ENCODE data around the gene CSTPP1.

The CSTPP1 gene

DNA sequence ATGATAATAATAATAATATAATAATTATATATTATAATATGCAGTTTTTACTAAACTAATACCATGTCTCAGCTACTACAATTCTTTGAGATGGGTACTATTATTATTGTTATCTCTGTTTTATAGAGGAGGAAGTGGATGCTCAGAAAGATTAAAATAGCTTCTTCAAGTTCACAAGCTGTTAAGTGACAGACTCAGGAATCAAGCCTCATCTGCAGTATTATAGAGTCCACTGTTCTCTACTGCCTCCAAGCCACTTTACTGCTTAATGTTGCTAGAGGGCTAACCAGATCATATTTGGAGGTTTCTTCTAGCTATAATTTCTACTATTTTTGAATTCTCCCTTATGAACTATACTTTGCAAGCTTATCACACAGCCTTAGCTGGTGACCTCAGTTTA lies 62.7 kb downstream of the CSTPP1 start:
- no peak for DNase-seq

DNA sequence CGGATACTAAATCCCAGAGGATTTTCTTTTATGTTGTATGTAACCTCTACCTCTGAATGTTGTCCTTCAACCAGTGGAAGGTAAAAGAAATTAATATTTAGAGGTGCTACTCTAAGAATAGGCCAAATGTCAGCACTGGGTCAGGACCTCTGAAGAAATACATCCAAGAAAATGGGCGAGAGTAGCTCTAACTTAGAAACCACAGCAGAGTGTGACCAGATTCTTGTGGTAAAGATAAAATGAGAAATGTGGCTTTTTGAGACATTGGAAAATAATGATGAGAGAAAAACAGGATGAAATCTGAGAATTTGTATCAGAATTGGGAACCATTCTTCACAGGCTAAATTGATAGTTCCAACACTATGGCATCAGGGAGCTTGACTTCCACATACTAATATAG lies 63.5 kb downstream of the CSTPP1 start:
- no peak for DNase-seq

DNA sequence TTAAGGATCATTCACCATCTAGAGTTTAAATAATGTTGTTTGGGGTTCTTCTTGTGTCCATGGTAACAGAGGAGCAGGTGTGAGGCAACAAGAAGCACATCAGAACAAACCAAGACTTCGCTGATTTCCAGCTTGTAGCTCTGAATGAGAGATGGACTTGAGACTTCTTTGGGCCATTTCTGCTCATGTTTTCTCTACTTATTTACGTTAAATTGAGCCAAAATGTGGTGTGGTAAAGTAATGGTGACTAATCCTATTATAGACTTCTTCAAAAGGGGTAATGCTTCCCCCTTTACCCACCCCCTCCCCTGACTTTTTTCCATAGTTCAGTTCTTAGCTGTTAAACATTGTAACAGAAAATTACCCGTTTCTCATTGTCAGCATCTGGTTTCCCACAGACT lies 65.2 kb downstream of the CSTPP1 start:
- no peak for DNase-seq

DNA sequence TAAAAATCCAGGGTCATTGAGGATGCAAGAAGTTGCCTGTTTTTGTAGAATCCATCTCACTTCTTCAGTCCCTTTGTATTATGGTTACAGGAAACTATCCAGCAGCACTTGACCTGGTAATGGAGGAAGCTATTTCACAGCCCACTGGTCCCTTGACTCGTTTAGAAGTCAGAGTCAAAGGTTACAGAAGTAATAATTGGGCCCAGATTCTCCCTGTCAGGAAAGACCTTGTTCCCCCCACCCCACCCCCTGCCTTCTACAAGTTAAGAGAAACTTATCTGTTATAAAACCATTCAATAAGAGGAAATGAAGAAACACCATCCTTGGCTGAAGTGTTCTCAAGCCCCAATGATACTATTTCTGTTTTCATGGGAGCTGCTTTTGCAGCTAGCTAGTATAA lies 65.8 kb downstream of the CSTPP1 start:
- no peak for DNase-seq

DNA sequence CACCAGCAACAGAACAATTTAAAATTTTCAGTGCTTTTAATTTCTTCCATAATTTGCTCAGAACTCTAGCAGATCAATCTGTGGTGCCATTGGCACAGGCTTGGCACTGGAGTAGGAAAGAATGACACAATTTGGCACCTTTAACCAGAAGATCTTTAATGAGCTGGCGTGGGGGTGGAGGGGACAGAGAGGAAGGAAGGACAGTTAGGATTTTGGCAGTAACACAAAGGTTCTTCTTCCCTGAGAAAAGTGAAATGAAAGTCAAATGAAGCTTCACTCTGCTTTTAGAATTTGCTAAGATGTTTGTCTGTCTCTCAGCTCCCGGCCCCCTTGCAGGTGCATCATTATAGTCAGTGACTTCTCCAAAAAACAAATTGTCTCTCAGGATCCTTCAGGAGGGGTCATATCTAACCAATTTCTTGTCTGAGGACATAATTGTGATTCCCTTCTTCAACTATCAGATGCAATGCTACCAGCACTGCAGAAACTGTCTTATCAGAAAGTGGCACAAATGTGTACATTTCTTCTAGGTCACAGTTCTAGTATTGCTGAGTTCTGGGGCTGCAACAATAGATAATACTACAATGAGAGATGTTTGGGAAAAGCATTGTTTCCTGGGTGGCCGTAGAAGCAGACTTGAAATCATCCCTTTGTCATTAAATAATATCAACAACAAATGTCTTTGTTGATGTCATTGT lies 66.8 kb downstream of the CSTPP1 start:
- no peak for DNase-seq

DNA sequence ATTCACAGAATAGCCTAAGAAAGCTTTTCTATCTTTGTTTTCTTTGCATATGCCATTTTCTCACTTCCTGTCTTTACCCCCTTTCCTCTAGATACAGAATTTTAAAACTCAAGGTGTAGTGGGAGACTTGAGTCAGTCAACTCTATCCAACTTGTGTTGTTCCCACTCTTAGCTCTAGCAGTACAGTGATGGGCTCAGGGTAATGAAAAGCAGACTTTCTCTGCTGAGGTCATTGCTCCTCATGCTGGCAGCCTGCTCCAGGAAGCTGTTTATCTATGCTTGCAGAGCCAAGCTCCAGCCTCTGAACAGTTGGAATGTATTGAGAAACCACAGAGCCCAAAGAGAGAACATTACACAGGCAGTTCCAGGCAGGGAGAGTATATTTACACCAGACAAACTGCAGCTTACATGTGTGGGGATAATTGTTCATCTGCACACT lies 68.1 kb downstream of the CSTPP1 start:
- peak in 1 of 6 experiments; percentile 2 for DNase-seq

DNA sequence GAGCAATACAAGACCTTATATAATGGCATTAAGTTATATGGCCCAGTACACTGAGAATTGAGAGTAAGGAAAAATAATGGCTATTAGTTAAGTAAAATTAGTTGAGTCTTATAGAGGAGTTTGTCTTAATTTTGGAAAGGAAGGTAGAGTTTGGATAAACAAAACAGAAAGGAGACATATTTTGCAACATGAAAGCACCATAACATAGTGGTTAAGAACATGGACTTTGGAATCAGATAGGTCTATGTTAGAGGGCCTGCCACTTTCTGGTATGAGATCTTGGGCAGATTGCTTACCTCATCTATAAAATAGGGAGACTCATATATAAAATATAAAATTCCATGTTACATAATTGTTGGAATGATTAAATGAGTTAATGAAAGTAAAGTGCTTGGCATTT lies 68.9 kb downstream of the CSTPP1 start:
- DNase-seq, result no peak

DNA sequence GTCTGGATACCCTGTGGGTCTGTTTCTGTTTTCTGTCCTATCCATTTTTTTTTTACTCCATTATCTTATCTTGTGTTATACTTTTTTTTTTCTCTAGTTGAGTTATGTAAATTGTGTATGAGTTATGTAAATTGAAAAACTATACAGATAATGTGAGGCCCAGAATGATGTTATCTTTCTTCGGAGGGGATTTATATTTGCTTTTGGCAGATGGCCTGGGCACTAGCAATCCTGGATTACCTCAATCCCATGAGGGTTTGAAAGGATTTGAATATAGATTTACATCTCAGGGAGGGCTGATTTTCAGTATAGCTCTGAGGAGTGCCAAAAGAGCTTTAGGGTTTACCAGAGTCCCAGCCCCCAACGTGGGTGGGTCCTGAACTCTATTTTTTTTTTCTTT lies 71.0 kb downstream of the CSTPP1 start:
- DNase-seq, result no peak

DNA sequence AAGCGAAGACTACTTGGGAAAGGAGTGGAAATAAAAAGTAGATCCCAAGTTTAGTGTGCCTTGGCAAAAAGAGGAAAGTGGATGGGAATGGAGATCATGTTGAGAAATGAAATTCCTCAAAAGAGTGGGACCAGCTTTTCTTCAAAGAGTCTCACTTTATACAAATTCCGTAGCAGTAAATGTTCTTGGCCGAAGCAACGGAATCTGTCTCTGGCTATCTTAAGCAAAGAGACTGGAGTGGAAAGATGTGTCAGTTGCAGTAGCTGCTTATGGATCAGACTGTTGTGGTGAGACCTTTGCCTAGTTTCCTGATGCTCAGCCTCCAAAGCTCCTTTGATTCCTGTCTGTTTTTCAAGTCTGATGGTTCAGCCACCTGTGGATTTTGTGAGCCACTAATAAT lies 73.6 kb downstream of the CSTPP1 start:
- DNase-seq, result no peak

DNA sequence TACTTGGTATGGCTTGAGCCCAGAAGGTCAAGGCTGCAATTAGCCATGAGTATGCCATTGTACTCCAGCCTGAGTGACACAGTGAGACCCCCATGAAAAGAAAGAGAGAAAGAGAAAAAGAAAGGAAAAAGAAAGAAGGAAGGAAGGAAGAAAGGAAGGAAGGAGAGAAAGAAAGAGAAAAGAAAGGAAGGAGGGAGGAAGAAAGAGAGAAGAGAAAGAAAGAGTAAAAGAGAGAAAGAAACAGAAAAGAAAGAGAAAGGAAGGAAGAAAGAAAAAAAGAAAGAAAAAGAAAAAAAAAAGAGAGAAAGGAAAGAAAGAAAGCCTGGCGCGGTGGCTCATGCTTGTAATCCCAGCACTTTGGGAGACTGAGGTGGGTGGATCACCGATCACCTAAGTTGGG lies 77.5 kb downstream of the CSTPP1 start:
- DNase-seq, result no peak

DNA sequence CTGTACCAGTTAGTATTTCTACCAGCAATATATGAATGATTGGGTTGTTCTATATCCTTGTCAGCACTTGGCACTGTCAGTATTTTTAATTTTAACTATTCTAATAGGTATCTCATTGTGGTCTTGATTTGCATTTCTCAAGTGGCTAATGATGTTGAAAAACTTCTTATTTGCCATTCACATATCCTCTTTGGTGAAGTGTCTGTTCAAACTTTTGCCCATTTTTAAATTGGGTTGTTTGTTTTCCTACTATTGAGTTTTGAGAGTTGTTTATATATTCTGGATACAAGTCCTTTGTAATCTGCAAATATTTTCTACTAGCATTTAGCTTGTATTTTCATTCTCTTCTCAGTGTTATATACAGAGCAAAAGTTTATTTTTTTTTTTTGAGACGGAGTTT lies 82.1 kb downstream of the CSTPP1 start:
- no peak for DNase-seq

DNA sequence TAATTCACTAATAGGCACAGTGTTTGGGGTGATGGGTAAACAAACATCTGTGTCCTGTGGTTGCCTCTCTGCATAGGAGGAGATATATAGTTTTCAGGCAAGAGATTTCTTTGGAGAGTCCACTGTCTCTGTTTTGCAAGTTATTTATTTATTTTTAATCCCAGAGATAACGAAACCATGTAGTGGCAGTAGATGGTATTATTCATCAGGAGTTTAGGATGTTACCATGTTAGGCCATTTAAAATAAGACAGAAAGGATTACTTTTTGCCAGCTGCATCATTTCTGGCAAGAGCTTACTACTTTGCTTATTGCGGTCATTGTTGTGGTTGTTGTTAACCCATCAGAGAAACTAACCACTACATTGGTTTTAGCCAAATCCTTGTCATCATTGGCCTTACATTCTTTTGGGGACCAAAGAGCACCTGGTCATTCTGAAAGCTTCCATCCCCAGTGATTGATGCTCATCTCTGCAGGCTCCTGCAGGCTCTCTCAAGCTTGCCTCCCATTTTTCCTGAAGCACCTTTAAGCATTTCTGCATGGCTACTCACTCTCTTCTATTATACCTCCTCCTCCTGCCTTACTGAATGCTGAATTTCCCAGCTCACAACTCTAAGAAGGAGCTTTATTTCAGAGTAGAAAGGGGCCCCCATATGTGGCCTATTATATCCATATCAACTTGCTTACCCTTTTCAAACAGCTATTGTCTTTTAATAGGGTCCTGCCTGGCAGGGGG lies 84.4 kb downstream of the CSTPP1 start:
- DNase-seq, result no peak

DNA sequence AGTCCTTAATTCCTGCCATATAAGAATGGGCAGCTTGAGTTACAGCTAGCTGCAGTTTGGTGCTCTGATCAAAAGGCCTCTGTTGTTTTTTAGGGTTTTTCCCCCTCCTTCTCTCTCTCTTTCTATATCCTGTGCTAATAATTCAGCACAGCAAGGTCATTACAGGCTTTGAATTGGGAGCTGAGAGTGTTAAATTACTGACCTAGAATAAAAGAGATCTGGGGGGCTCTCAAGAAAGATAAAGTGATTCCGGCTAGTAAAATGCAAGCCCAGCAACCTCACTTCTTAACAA lies 84.9 kb downstream of the CSTPP1 start:
- no peak for DNase-seq

DNA sequence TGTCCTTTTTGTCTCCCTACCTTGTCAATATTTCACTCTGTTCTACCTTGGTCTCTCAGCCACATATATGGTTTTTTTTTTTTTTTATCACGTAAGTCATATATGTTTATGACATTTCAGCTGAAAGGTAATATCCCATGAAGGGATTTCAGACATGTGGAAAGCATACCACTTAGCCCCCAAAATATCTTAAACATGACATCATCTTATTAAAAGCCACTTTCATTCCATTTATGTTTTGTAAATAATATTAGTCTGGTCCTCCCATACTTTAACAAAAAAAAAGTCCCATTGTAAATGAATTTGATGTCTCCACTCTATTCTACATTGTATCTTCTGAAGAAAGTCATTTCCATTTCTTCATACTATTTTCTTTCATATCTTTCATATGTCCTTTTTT lies 85.4 kb downstream of the CSTPP1 start:
- DNase-seq, result no peak

DNA sequence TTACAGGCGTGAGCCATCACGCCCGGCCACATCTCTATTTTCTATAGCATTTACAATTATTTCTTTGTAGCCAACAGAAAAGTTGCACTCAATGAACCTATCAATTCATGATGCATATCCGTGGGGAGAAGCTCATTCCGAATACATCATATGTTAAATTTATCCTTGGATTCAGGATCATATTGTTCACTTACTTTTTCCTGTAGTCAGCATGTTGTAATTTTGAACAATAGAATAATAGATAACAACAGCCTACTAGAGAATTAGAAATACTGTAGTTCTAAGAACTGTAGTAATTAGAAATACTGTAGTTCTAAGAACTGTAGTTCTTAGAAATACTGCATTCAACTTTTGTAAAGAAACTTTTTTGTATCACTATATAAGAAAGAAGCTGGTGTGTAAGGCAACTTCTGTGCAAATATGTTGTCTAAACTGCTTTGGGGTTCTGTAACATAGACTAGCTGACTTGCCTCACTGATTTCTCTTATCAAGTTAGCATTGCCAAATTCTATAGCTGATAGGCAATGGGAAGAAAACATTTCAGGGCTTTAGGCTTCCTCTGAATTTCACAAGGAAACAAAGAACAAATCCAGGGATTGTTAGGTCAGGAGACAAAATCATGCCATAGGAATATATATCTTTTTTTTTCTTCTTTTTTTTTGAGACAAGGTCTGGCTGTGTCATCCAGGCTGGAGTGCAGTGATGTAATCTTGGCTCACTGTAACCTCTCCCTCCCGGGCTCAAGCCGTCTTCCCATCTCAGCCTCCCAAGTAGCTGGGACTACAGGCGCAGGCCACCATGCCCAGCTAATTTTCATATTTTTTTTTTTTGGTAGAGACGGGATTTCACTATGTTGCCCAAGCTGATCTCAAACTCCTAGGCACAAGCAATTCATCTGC lies 91.9 kb downstream of the CSTPP1 start:
- DNase-seq, result no peak

DNA sequence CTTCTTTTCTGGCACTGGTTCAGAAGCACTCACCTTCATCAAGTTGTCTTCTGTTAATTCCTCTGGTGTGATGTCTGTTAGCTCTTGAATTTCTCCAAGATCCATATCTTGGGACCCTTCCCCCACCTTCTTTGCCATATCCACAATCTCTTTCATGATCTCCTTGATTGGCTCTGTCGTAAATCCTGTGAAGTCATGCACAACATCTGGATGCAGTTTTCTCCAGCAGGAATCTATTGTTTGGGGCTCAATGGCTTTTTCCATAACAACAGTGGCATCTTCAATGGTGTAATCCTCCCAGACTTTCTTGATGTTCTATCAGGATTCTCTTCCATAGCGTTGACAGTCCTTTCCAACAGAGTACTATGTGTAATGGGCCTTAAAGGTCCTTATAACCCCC lies 96.9 kb downstream of the CSTPP1 start:
- no peak for DNase-seq

DNA sequence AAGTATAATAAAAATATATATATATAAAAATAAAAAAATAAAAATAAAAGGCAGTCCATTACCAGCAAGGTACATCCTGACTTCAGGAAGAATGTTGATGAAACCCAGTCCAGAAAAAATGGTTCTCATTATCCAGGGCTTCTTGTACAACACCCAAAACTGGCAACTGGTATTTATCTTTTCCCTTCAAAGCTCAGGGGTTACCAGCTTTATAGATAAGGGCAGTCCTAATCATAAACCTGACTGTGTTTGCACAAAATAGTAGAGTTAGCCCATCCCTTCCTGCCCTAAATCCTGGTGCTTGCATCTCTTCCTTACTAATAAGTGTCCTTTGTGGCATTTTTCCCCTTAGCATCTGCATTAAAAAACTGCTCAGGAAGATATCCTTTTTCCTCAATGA lies 97.5 kb downstream of the CSTPP1 start:
- DNase-seq, result no peak

DNA sequence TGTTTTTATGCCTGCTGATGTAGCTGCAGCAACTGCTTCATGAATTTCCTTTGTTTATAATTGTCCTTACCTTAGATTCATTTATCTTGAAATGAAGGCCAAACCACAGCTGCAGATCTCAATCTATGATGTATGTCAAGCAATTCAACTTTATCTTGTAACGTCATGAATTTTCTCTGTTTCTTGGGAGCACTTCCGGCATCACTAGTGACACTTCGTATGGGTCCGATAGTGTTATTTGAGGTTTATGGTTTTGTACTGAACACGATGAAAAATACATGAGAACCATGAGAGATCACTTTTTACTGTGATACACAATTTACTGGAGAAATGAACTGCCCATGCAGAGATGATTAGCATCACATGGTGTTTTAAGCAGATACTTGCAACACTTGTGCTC lies 98.5 kb downstream of the CSTPP1 start:
- DNase-seq, result peak in 1 of 6 experiments; percentile 1

DNA sequence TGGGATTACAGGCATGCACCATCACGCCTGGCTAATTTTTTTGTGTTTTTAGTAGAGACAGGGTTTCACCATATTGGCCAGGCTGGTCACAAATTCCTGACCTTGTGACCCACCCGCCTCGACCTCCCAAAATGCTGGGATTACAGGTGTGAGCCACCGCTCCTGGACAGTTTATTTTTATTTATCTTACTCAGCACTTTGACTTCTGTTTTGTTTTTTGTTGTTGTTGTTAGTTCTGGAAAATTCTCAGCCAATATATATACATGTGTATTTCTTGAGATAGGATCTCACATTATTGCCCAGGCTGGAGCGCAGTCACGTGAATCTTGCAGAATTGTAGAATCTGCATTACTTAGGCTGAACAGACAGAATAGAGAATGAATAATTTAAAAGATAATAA lies 107.6 kb downstream of the CSTPP1 start:
- no peak for DNase-seq

DNA sequence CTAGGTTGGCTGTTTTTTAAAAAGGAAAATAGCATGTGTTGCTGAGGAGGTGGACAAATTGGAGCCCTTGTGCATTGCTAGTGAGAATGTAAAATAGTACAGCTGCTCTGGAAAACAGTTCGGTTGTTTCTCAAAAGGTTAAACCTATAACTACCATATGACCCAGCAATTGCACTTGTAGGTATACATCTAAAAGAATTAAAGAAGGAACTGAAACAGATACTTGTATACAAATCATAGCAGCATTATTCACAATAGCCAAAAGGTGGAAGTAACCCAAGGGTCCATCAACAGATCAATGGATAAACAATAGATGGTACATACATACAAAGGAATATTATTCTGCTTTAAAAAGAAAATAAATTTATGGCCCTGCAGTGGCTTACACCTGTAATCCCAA lies 111.4 kb downstream of the CSTPP1 start:
- DNase-seq, result no peak

DNA sequence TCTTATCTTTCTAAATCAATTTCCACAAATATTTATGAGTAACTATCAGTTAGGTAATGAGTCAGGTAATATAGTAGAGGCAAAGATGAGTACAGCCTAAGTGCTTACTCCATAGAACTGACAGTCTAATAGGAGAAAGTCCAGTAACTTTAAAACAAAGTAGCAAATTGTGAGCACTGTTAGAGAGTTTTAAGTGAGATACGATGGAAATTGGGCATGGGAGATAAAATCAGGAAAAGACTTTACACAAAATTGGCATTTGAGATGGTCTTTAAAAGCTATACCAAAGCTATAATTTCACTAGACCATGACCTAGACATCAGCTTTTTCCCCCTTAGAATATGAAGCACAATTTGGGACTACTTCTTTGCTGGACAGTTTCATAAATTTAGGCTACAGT lies 113.7 kb downstream of the CSTPP1 start:
- no peak for DNase-seq

DNA sequence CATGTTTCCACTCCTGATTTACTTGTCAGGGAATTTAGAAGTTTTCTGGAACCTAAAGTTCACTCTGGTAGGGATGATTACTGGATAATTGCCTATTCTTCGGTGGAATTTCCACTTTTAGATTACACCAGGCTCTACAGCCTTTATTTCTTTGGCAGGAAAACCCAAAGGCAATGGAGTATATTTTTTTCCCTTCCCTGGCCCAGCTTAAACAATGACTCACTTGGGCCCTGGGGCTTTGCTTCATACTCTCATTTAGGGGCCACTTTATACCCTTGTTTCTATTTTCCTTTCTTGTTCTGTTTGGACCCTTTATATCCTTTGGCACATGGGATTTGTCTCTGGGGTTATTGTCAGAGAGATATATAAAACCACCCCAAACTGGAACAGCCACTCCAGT lies 114.7 kb downstream of the CSTPP1 start:
- DNase-seq, result no peak

DNA sequence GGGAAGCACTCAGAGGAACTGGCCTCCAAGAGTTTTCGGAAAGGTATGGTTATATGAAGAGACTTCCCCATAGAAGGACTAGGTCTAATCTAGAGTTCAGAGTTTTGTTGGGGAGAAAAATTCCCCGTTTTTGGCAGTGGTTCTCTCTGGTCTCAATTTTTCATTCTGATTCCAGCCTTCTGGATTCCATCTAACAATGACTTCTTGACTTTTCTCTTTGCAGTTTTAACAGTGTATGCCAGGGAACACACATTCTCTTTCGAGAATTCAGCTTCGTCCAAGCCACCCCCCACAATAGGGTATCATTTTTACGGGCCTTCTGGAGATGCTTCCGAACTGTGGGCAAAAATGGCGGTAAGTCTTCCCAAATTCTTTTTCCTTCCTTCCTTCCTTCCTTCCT lies 115.6 kb downstream of the CSTPP1 start:
- no peak for DNase-seq

DNA sequence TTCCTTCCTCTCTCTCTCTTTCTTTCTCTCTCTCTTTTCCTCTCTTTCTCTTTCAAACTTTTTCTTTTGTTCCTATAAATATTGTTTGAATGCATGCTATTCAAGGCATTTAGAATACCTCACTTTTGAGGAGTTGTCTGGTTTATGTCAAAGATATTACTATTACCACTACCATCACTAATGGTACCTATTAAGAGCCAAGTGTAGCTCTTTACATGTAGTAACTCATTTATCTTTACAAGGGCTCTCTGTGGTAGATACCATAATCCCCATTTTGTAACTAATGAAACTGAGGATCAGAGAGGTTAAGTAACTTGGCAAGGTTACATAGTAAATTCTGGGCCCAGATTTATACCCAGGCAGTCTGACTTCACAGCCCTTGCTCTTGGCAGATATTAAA lies 116.0 kb downstream of the CSTPP1 start:
- no peak for DNase-seq
